DND-41 (cell line): ENCODE measurements around the gene CPLX1.

Experiments
- ATAC-seq: fragments of 200-7000 bp; cut with Tn5 transposase; 3 replicates; pipeline ENCODE4 v1.9.1; 2021; ENCODE audit warnings: low read depth; ENCODE audit not compliant: insufficient read depth
- DNase-seq: peaks from one replicate; pipeline ENCODE4 v3.0.0-alpha.2; 2020
- H2AFZ ChIP-seq: 2 replicates; pipeline ENCODE4 v1.6.0; 2012; ENCODE audit warnings: low read depth, low read length
- H3K27ac ChIP-seq: 2 replicates; pipeline ENCODE4 v1.5.1; 2012; ENCODE audit warnings: low read length, inconsistent platforms
- H3K27me3 ChIP-seq: fragments of 200-600 bp; sonication (generic); 2 replicates; pipeline ENCODE4 v1.6.0; 2012; ENCODE audit warnings: low read length, mild to moderate bottlenecking, inconsistent platforms; ENCODE audit not compliant: insufficient read depth, poor library complexity
- H3K36me3 ChIP-seq: 2 replicates; pipeline ENCODE4 v1.5.1; 2012; ENCODE audit warnings: low read length, inconsistent platforms; ENCODE audit not compliant: insufficient read depth
- H3K4me1 ChIP-seq: 2 replicates; pipeline ENCODE4 v1.5.1; 2012; ENCODE audit warnings: mild to moderate bottlenecking, low read length; ENCODE audit not compliant: insufficient read depth
- H3K4me2 ChIP-seq: 2 replicates; pipeline ENCODE4 v1.6.0; 2012; ENCODE audit warnings: mild to moderate bottlenecking, moderate library complexity, low read length, inconsistent platforms; ENCODE audit not compliant: insufficient read depth
- H3K4me3 ChIP-seq, 2 experiments: fragments of 200-600 bp in 1 of 2; shearing (Covaris generic) in 1 of 2; 2 replicates each; pipeline ENCODE4 v1.5.1; 2012 to 2016; ENCODE audit warnings: inconsistent platforms in 2 of 2, low read length in 2 of 2, mild to moderate bottlenecking in 2 of 2, low read depth in 1 of 2, moderate library complexity in 1 of 2
- H3K79me2 ChIP-seq: 2 replicates; pipeline ENCODE4 v1.6.0; 2012; ENCODE audit warnings: low read length, inconsistent platforms; ENCODE audit not compliant: insufficient read depth
- H3K9ac ChIP-seq: 2 replicates; pipeline ENCODE4 v1.6.0; 2012; ENCODE audit warnings: low read depth, mild to moderate bottlenecking, inconsistent platforms, low read length, moderate library complexity
- H3K9me3 ChIP-seq: 2 replicates; pipeline ENCODE4 v1.5.1; 2012; ENCODE audit warnings: low read length, moderate library complexity, mild to moderate bottlenecking, inconsistent platforms; ENCODE audit not compliant: insufficient read depth, severe bottlenecking
- H4K20me1 ChIP-seq: 2 replicates; pipeline ENCODE4 v1.6.0; 2012; ENCODE audit warnings: low read length; ENCODE audit not compliant: insufficient read depth
- EZH2 ChIP-seq: IDR thresholded peaks from 3 replicates; pipeline ENCODE4 v1.6.1; 2012; ENCODE audit warnings: borderline replicate concordance, low read depth, mild to moderate bottlenecking, moderate library complexity, low read length, inconsistent platforms; ENCODE audit not compliant: severe bottlenecking
- TF ChIP-seq, protein P1 (sequence below): IDR thresholded peaks from 2 replicates; pipeline ENCODE4 v1.5.1; 2012; ENCODE audit warnings: borderline replicate concordance, low read length, moderate library complexity, mild to moderate bottlenecking; ENCODE audit not compliant: poor library complexity, severe bottlenecking; ENCODE audit errors: extremely low read depth

Gene CPLX1

DNA sequence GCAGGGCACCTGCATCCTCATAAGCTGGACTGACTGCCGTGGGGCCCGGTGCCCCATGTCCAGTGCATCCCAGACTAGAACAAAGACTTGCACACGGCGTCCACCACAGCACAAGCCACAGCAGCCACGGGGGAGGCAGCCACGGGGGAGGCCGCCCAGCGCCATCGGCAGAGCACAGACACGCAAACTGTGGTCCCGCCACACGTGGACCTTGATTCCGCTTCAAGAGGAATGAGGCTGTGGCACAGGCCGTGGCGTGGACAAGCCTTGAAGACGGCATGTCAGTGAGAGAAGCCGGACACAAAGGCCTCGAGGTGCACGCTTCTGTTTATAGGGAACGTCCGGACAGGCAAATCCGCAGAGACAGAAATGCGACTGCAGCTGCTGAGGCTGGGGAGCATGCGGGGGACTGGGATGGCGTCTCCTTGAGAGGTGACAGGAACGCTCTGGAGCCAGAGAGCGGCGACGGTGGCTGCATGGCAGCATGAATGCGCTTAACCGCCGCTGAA lies 10.1 kb upstream of the CPLX1 start:
- DNase-seq, result no peak
- Histone ChIP-seq H3K27ac (no peak overlapping the region), H4K20me1 (no peaks in the 10 kb centered on the region), H3K9me3 (peaks cover 16% of the 10 kb centered on the region), H3K9ac (no peak overlapping the region), H3K4me1 (no peaks in the 10 kb centered on the region), H3K27me3 (no peaks in the 10 kb centered on the region), H2AFZ (no peak overlapping the region), H3K4me3 (no peak overlapping the region), H3K36me3 (no peaks in the 10 kb centered on the region), H3K4me2 (no peak overlapping the region), H3K79me2 (no peaks in the 10 kb centered on the region)
- ATAC-seq, result no peak
- no peak for TF ChIP-seq EZH2
- TF ChIP-seq, protein P1, sequence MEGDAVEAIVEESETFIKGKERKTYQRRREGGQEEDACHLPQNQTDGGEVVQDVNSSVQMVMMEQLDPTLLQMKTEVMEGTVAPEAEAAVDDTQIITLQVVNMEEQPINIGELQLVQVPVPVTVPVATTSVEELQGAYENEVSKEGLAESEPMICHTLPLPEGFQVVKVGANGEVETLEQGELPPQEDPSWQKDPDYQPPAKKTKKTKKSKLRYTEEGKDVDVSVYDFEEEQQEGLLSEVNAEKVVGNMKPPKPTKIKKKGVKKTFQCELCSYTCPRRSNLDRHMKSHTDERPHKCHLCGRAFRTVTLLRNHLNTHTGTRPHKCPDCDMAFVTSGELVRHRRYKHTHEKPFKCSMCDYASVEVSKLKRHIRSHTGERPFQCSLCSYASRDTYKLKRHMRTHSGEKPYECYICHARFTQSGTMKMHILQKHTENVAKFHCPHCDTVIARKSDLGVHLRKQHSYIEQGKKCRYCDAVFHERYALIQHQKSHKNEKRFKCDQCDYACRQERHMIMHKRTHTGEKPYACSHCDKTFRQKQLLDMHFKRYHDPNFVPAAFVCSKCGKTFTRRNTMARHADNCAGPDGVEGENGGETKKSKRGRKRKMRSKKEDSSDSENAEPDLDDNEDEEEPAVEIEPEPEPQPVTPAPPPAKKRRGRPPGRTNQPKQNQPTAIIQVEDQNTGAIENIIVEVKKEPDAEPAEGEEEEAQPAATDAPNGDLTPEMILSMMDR, result no peak

DNA sequence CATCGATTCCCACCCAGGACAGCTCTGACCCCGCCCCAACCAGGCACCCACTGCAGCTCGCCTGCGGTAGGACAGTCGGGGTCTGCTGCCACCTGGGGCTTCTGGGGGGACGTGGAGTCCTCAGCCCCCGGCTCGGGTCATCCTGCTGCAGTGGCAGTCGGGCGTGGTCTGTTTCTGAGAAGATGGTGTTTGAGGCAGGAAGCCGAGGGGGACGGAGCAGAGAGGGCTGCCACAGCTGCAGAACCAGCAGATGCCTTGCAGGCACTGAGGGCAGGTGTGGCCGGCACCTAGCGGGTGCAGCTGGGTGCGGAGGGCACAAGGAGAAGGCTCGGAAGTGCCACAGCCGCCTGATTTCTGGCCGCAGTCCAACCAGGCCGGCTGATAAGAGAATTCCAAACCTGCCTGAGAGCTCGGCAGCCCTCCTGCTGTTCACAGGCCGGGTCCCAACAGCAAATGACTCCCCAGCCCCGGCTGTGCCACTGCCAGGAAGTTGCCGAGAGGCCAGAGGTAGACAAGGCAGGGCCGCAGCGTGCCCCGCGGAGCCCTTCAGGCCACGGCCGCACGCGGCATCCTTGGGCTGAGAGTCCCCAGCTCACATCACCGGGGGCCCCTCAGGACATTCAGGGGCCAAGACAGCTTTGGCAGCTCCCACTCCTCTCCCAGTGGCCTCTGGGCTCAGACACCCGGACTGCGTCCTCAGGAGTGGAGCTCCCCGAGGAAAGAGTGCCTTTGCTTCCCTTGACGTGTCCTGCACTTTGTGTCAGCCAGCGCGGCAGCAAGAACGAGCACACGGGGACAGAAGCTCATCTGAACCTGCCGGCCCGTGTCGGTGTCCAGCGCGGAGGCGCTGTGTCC lies 9.4 kb upstream of the CPLX1 start:
- H3K27me3 ChIP-seq, result no peaks in the 10 kb centered on the region
- no peaks in the 10 kb centered on the region for H3K4me1 ChIP-seq
- DNase-seq (no peak), ATAC-seq (no peak)
- no peak overlapping the region for H3K4me2 ChIP-seq
- H3K79me2 ChIP-seq, result no peaks in the 10 kb centered on the region
- no peak overlapping the region for H3K27ac ChIP-seq
- no peaks in the 10 kb centered on the region for H3K36me3 ChIP-seq
- H4K20me1 ChIP-seq, result no peaks in the 10 kb centered on the region
- no peak overlapping the region for H3K4me3 ChIP-seq
- H3K9ac ChIP-seq, result no peak overlapping the region
- peaks cover 16% of the 10 kb centered on the region for H3K9me3 ChIP-seq
- TF ChIP-seq, protein P1, result no peak
- no peak for TF ChIP-seq EZH2
- no peak overlapping the region for H2AFZ ChIP-seq

DNA sequence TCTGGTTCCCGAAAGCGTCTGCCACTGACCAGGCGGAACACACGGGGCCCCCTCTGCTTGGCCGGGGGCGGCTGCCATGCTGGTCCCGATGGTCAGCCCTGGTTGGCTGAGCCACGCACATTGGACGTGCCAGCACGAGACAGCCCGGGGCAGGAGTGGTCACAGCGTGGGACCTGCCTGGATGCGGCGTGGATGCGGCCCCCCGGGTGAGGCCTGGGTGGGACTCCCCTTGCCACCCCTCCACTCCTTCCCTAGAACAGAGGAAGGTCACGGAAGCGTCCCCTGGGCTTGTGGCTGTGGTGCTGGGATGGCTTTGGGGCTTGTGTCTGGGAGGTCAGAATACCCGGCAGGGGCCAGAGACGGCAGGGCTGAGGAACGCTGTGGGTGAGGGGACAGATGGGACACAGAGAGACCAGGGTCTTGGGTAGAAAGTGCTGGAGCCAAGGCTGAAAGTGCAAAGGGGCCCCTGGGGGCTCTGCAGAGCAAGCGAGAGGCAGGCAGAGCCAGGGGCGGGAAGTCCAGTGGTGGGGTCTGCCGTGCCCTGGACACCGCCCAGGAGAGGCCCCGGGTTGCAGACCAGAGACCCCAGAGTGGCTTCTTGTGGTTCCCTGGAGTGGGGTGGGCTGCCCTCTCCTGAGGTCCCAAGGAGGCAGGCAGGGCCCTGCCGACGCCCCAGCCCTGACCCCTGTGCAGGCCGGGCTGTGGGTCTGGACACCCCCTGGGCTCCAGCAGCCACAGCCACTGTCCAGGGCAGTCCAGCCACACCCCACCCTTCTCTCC lies 8.6 kb upstream of the CPLX1 start:
- TF ChIP-seq EZH2, result no peak
- TF ChIP-seq, protein P1, result no peak
- no peak overlapping the region for H3K27ac ChIP-seq
- no peak overlapping the region for H3K4me3 ChIP-seq
- no peak overlapping the region for H3K9ac ChIP-seq
- H3K27me3 ChIP-seq, result no peaks in the 10 kb centered on the region
- H3K4me2 ChIP-seq, result no peak overlapping the region
- ATAC-seq (no peak), DNase-seq (no peak)
- H3K4me1 ChIP-seq, result no peaks in the 10 kb centered on the region
- H4K20me1 ChIP-seq, result no peaks in the 10 kb centered on the region
- H3K79me2 ChIP-seq, result no peaks in the 10 kb centered on the region
- no peaks in the 10 kb centered on the region for H3K36me3 ChIP-seq
- no peak overlapping the region for H2AFZ ChIP-seq
- H3K9me3 ChIP-seq, result peaks cover 16% of the 10 kb centered on the region
